Gastroesophageal sphincter (tissue), 4 donors: ENCODE measurements around the gene NDE1. TPM values are rescaled to one million over a fixed set of nuclear protein-coding genes. Genes with fewer than 3 reads are reported as not detected.

Source experiments
- ATAC-seq: fragments of 150-250 bp; one replicate; pipeline ENCODE4 v1.9.1; 2016; ENCODE audit warnings: mild to moderate bottlenecking, moderate library complexity
- H3K27ac ChIP-seq, 4 donors: fragments of 200-600 bp; sonication (generic) in 3 of 4; 1 replicate in 3 of 4; 2 replicates in 1 of 4; pipeline ENCODE4 v1.5.1; 2016 to 2019
- H3K27me3 ChIP-seq: fragments of 200-600 bp; sonication (generic); one replicate; pipeline ENCODE4 v1.5.1; 2019
- H3K36me3 ChIP-seq, 2 donors: fragments of 200-600 bp; sonication (generic); one replicate each; pipeline ENCODE4 v1.5.1; 2019; ENCODE audit warnings: control low read depth in 1 of 2
- H3K4me1 ChIP-seq, 3 donors: fragments of 200-600 bp; sonication (generic); 1 replicate in 2 of 3; 2 replicates in 1 of 3; pipeline ENCODE4 v1.5.1; 2016 to 2019; ENCODE audit warnings: control low read depth in 2 of 3
- H3K4me3 ChIP-seq, 2 donors: fragments of 200-600 bp; sonication (generic); one replicate each; pipeline ENCODE4 v1.5.1; 2019; ENCODE audit warnings: mild to moderate bottlenecking in 1 of 2, moderate library complexity in 1 of 2
- H3K9me3 ChIP-seq, 3 donors: fragments of 200-600 bp; sonication (generic); one replicate each; pipeline ENCODE4 v1.5.1; 2017 to 2019; ENCODE audit warnings: control low read depth in 2 of 3
- CTCF ChIP-seq, 4 experiments: fragments of 200-600 bp in 2 of 4; fragments of 450-650 bp in 2 of 4; sonication (generic) in 1 of 4; IDR thresholded peaks; one replicate each; pipeline ENCODE4 v1.5.1; 2017 to 2019; ENCODE audit warnings: antibody characterized with exemption in 4 of 4, mild to moderate bottlenecking in 2 of 4, moderate library complexity in 2 of 4
- EP300 ChIP-seq: sonication (generic); formaldehyde crosslinking; IDR thresholded peaks from one replicate; pipeline ENCODE4 v1.6.1; 2017; ENCODE audit warnings: antibody characterized with exemption, mild to moderate bottlenecking
- POLR2A ChIP-seq, 2 donors: fragments of 450-650 bp; IDR thresholded peaks; one replicate each; pipeline ENCODE4 v1.6.1; 2017; ENCODE audit warnings: antibody characterized with exemption in 2 of 2, mild to moderate bottlenecking in 2 of 2, moderate library complexity in 1 of 2
- POLR2AphosphoS5 ChIP-seq: sonication (generic); formaldehyde crosslinking; IDR thresholded peaks from one replicate; pipeline ENCODE4 v1.6.1; 2017; ENCODE audit warnings: antibody characterized with exemption
- WGBS, 2 donors: methylation state at CpG; one replicate each; pipeline ENCODE4 v1.1.5; 2018; ENCODE audit warnings: low coverage in 1 of 2; 5-methylcytosine and 5-hydroxymethylcytosine counted together
- total RNA-seq, 4 donors: library from RNA; depleted of rRNA; stranded (reverse); fragments of >200 nt; gene quantifications; one replicate each; pipeline ENCODE4 v1.1.0, GENCODE V29; 2016

The NDE1 gene
- total RNA-seq, 4 donors from 2014 or later, result 34.9 to 123 (median 62.3) TPM

- TF ChIP-seq CTCF (IDR thresholded peaks at IDR 0.05), result no peak
- no peak for TF ChIP-seq EP300
- no peak for TF ChIP-seq POLR2AphosphoS5
- no peak for TF ChIP-seq POLR2A (IDR thresholded peaks at IDR 0.05)
- H3K4me1 ChIP-seq, result peaks cover 0 to 10% (median 0%) of the 10 kb centered on the region in 3 donors
- peaks cover 0 to 99% of the 10 kb centered on the region in 2 donors for H3K36me3 ChIP-seq
- H3K27ac ChIP-seq, result peak overlapping the region in 1 of 4 donors; percentile 46
- ATAC-seq, result no peak
- H3K27me3 ChIP-seq, result no peaks in the 10 kb centered on the region
- H3K9me3 ChIP-seq, result no peaks in the 10 kb centered on the region
- no peak overlapping the region for H3K4me3 ChIP-seq
- 79 to 84% methylated on average over 13 to 18 of the region's 19 CpGs for WGBS, 2 donors
Measured at GRCh38 chr16:15608398-15609285, 41.4 kb upstream of the NDE1 start.

DNA sequence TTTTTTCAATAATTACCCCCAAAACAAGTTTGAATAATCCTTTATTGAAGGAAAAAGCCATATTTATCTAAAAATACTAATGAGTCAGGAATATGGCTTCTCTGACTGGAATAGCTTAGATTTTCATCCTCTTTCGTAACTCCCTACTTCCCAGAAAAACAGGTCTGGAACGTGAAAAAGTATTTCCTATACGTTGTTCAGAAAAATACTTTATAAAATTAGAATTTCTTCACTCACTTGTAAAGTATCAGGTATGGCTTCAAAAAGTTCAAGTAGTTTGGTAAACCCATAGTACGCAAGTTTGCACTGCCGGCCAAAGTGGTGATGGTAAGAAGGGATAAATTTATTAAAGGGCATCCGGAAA, 40.8 kb upstream of the NDE1 start:
- peaks cover 0 to 99% of the 10 kb centered on the region in 2 donors for H3K36me3 ChIP-seq
- H3K9me3 ChIP-seq, result no peaks in the 10 kb centered on the region
- H3K27ac ChIP-seq, result no peak overlapping the region
- H3K4me1 ChIP-seq, result peaks cover 0 to 10% (median 0%) of the 10 kb centered on the region in 3 donors
- TF ChIP-seq EP300 (no peak), POLR2A (IDR thresholded peaks at IDR 0.05) (no peak), POLR2AphosphoS5 (no peak), CTCF (IDR thresholded peaks at IDR 0.05) (no peak)
- H3K27me3 ChIP-seq, result no peaks in the 10 kb centered on the region
- no peak overlapping the region for H3K4me3 ChIP-seq
- no peak for ATAC-seq
- WGBS, 2 donors, result 82 to 90% methylated on average over 6 of the region's 6 CpGs

DNA sequence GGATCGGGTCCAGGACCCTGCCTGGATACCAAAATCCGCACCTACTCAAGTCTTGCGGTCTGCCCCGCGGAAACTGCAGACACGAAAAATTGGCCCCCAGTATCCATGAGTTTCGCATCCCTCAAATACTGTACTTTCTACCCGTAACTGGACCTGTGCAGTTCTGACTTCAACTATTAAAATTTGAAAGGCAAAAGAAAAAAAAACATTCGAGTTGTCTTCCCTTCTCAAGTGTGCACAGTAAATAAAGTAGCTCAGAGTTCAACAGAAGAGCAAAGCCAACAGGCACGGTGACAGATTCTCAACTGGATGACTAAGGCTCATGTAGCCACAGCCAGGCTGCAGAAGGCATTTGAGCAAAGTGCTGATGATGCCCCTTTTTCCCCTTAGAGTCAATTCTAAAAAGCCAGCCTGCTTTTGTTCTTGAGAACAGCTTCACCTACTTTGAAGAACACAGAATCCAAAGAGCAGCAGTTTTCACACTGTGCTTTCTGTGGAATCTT, 39.6 kb upstream of the NDE1 start:
- Histone ChIP-seq H3K36me3 (peaks cover 0 to 99% of the 10 kb centered on the region in 2 donors), H3K4me3 (no peak overlapping the region), H3K27me3 (no peaks in the 10 kb centered on the region), H3K9me3 (no peaks in the 10 kb centered on the region), H3K27ac (no peak overlapping the region), H3K4me1 (peaks cover 0 to 10% (median 0%) of the 10 kb centered on the region in 3 donors)
- no peak for TF ChIP-seq POLR2AphosphoS5
- TF ChIP-seq POLR2A (IDR thresholded peaks at IDR 0.05), result no peak
- TF ChIP-seq CTCF (IDR thresholded peaks at IDR 0.05), result no peak
- TF ChIP-seq EP300, result no peak
- no peak for ATAC-seq
- WGBS, 2 donors, result 90 to 92% methylated on average over 2 to 10 of the region's 10 CpGs

GRCh38 chr16:15611610-15612009, 38.4 kb upstream of the NDE1 start:
- no peaks in the 10 kb centered on the region for H3K9me3 ChIP-seq
- no peak overlapping the region for H3K27ac ChIP-seq
- WGBS, 2 donors, result 81 to 84% methylated on average over 3 to 7 of the region's 7 CpGs
- ATAC-seq, result no peak
- TF ChIP-seq CTCF (IDR thresholded peaks at IDR 0.05), result no peak
- no peak for TF ChIP-seq POLR2AphosphoS5
- TF ChIP-seq EP300, result no peak
- TF ChIP-seq POLR2A (IDR thresholded peaks at IDR 0.05), result no peak
- no peaks in the 10 kb centered on the region for H3K27me3 ChIP-seq
- H3K4me1 ChIP-seq, result peaks cover 0 to 10% (median 0%) of the 10 kb centered on the region in 3 donors
- H3K4me3 ChIP-seq, result no peak overlapping the region
- peaks cover 0 to 99% of the 10 kb centered on the region in 2 donors for H3K36me3 ChIP-seq

DNA sequence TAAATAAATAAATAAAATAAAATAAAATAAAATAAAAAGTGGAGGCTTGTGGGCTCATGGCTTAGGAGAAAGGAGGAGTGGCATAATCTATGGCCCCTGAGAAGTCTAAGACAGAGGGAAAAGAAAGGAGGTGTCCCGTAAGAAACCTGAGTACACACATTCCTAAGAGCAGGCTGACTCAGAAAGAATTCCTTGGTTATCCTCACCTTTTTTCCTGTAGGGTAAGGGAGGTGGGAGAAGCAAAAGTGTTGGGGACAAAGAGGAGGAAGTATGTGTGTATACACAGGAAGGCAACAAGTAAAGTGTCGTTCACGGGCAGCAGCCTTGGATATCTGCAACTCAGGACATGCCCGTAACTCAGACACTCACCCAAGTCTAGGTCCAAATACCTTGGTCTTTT, 36.4 kb upstream of the NDE1 start:
- no peaks in the 10 kb centered on the region for H3K27me3 ChIP-seq
- no peak for ATAC-seq
- no peak overlapping the region for H3K27ac ChIP-seq
- H3K36me3 ChIP-seq, result peaks cover 0 to 100% of the 10 kb centered on the region in 2 donors
- TF ChIP-seq EP300, result no peak
- no peak for TF ChIP-seq POLR2A (IDR thresholded peaks at IDR 0.05)
- TF ChIP-seq CTCF (IDR thresholded peaks at IDR 0.05), result no peak
- no peak for TF ChIP-seq POLR2AphosphoS5
- no peaks in the 10 kb centered on the region for H3K4me1 ChIP-seq
- no peak overlapping the region for H3K4me3 ChIP-seq
- 92 to 96% methylated on average over 4 of the region's 4 CpGs for WGBS, 2 donors
- no peaks in the 10 kb centered on the region for H3K9me3 ChIP-seq
